Effector memory CD4-positive, alpha-beta T cell (primary cell): ENCODE results near the gene KY.

ENCODE experiments used
- DNase-seq, 3 donors: peaks; one replicate each; pipeline ENCODE4 v3.0.0-alpha.2; 2020
- H3K27ac ChIP-seq: 2 replicates; pipeline ENCODE4 v1.7.0; 2013; ENCODE audit warnings: mild to moderate bottlenecking, low read length, moderate library complexity; ENCODE audit not compliant: insufficient read depth, poor library complexity, severe bottlenecking
- H3K27me3 ChIP-seq: replicated peaks from 2 replicates; pipeline ENCODE4 v1.7.0; 2013; ENCODE audit warnings: mild to moderate bottlenecking, low read length; ENCODE audit not compliant: insufficient read depth, control insufficient read depth, poor library complexity, severe bottlenecking
- H3K36me3 ChIP-seq: 2 replicates; pipeline ENCODE4 v1.7.0; 2013; ENCODE audit warnings: mild to moderate bottlenecking, low read length, moderate library complexity; ENCODE audit not compliant: control insufficient read depth, insufficient read depth
- H3K4me1 ChIP-seq: 2 replicates; pipeline ENCODE4 v1.7.0; 2013; ENCODE audit warnings: low read length, mild to moderate bottlenecking; ENCODE audit not compliant: control insufficient read depth, insufficient read depth, poor library complexity, severe bottlenecking
- H3K4me3 ChIP-seq: 2 replicates; pipeline ENCODE4 v1.7.0; 2013; ENCODE audit warnings: low read length, low read depth, mild to moderate bottlenecking; ENCODE audit not compliant: insufficient read depth, poor library complexity, severe bottlenecking
- H3K9me3 ChIP-seq: 2 replicates; pipeline ENCODE4 v1.7.0; 2013; ENCODE audit warnings: mild to moderate bottlenecking, low read length, moderate library complexity; ENCODE audit not compliant: control insufficient read depth

Gene KY

GRCh38 chr3:134646086-134646485 lies 4.7 kb downstream of the KY start:
- no peak for DNase-seq
- H3K36me3 ChIP-seq, result no peaks in the 10 kb centered on the region
- no peaks in the 10 kb centered on the region for H3K4me1 ChIP-seq
- H3K4me3 ChIP-seq, result no peak overlapping the region
- no peak overlapping the region for H3K27ac ChIP-seq
- no peaks in the 10 kb centered on the region for H3K27me3 ChIP-seq
- H3K9me3 ChIP-seq, result no peaks in the 10 kb centered on the region

GRCh38 chr3:134645515-134645914 lies 5.3 kb downstream of the KY start:
- Histone ChIP-seq H3K4me3 (no peak overlapping the region), H3K27ac (no peak overlapping the region), H3K36me3 (no peaks in the 10 kb centered on the region), H3K9me3 (no peaks in the 10 kb centered on the region), H3K27me3 (no peaks in the 10 kb centered on the region), H3K4me1 (no peaks in the 10 kb centered on the region)
- DNase-seq, result no peak

- H3K36me3 ChIP-seq, result no peaks in the 10 kb centered on the region
- H3K9me3 ChIP-seq, result no peaks in the 10 kb centered on the region
- no peak overlapping the region for H3K4me3 ChIP-seq
- H3K27ac ChIP-seq, result no peak overlapping the region
- no peaks in the 10 kb centered on the region for H3K27me3 ChIP-seq
- no peak for DNase-seq
- H3K4me1 ChIP-seq, result no peaks in the 10 kb centered on the region
Measured at GRCh38 chr3:134644731-134645514, 5.9 kb downstream of the KY start.

DNA sequence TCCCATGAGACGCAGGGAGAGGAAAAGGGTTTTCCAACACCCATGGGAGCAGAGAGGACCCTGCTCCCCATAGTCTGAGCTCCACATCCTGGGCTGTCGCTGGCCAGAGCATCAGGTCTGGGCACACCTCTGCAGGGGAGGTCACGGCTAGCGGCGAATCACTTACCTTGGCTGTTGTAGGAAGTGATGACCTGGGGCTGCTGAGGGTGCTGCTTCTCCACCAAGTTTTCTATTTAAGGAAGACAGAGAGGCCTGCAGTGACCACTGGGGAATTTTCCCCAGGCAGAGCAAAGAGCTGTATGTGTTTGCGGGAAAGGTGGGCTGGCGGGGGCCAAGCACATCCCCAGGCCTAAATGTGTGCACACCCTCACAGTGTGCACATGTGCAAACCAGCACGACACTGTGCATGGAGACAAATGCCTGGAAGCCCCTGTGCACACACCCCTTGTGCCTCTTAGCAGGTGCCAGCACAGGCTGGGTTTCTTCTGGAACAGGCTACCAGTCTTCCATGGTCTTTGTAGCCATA lies 7.6 kb downstream of the KY start:
- DNase-seq, result no peak
- no peak overlapping the region for H3K27ac ChIP-seq
- no peak overlapping the region for H3K4me3 ChIP-seq
- H3K27me3 ChIP-seq, result no peaks in the 10 kb centered on the region
- no peaks in the 10 kb centered on the region for H3K9me3 ChIP-seq
- no peaks in the 10 kb centered on the region for H3K36me3 ChIP-seq
- no peaks in the 10 kb centered on the region for H3K4me1 ChIP-seq

GRCh38 chr3:134642445-134643149 lies 8.2 kb downstream of the KY start:
- H3K9me3 ChIP-seq, result no peaks in the 10 kb centered on the region
- no peaks in the 10 kb centered on the region for H3K27me3 ChIP-seq
- H3K27ac ChIP-seq, result no peak overlapping the region
- no peak overlapping the region for H3K4me3 ChIP-seq
- no peak for DNase-seq
- no peaks in the 10 kb centered on the region for H3K36me3 ChIP-seq
- no peaks in the 10 kb centered on the region for H3K4me1 ChIP-seq

DNA sequence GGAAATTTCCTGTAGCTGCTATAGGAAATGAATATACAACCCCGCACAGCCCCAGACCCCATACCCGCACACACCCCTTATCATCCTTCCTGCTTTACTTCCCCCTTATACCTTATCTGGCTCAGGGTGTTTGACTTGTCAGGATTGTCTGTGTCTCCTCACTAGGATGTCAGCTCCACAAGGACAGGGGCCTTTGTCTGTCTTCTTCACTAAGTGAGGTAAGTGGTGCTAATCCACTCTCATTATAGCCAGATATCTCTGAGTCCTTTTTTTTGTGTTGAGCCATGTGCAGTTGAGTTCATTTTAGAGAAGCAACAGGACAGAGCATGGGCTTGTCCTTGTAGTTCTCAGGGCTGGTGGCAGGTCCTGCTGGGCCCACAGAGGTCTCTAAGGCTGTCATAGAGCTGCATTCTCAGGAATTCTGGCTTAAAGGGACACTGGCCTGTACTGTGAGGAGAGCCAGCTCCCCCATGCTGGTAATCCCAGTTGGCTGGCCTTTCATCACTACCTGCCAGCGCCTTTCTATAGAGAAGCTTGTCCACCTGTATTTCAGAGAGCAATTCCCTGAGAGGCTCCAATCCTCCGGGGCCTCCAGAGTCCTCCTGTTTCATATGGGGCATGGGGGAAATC lies 9.0 kb downstream of the KY start:
- Histone ChIP-seq H3K27ac (no peak overlapping the region), H3K36me3 (no peaks in the 10 kb centered on the region), H3K9me3 (no peaks in the 10 kb centered on the region), H3K27me3 (no peaks in the 10 kb centered on the region), H3K4me3 (no peak overlapping the region), H3K4me1 (no peaks in the 10 kb centered on the region)
- no peak for DNase-seq

DNA sequence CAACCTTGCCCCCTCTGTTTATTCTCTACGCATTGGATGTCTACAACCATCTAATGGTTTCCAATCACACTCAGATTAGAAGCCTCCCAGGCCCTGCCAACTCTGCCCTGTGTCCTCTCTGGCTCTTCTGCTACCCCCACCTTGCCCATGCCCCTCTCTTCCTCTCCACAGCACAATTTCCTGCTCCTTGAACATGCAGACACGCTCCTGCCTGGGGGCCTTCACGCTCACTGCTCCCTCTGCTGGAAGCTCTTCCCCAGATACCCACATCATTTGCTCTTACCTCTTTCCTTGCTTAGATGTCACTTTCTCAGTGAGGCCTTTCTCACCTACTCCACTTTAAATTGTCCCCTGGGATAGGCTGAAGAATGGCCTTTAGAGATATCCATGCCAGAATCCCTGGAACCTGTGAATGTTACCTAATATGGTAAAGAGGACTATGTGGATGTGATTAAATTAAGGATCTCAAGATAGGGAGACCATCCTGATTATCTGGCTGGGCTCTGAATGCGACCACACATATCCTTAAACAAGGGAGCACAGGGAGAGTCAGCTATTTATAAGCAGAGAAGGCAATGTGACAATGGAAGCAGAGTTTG lies 9.9 kb downstream of the KY start:
- H3K27me3 ChIP-seq, result no peaks in the 10 kb centered on the region
- H3K9me3 ChIP-seq, result no peaks in the 10 kb centered on the region
- H3K4me1 ChIP-seq, result no peaks in the 10 kb centered on the region
- H3K4me3 ChIP-seq, result no peak overlapping the region
- H3K27ac ChIP-seq, result no peak overlapping the region
- no peaks in the 10 kb centered on the region for H3K36me3 ChIP-seq
- no peak for DNase-seq

DNA sequence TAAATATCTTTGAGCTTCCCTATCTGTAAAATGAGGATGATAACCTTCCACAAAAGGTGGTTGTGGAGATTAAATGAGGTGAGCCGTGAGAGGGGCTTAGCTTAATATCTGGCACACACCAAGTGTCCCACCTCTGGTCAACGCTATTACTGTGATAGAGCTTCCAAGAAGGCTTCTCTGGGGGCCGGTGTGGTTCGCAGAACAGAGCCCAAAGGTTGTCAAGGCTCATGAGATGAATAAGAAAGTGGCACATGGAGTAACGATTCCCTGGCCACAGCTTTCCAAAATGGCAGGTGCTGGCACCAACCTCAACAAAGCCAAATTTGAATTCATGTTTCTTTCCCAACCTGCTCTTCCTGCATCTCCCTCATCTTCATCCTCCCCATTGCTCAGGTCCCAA lies 10.4 kb downstream of the KY start:
- Histone ChIP-seq H3K36me3 (no peaks in the 10 kb centered on the region), H3K4me3 (no peak overlapping the region), H3K27ac (no peak overlapping the region), H3K27me3 (no peaks in the 10 kb centered on the region), H3K9me3 (no peaks in the 10 kb centered on the region), H3K4me1 (no peaks in the 10 kb centered on the region)
- DNase-seq, result no peak

DNA sequence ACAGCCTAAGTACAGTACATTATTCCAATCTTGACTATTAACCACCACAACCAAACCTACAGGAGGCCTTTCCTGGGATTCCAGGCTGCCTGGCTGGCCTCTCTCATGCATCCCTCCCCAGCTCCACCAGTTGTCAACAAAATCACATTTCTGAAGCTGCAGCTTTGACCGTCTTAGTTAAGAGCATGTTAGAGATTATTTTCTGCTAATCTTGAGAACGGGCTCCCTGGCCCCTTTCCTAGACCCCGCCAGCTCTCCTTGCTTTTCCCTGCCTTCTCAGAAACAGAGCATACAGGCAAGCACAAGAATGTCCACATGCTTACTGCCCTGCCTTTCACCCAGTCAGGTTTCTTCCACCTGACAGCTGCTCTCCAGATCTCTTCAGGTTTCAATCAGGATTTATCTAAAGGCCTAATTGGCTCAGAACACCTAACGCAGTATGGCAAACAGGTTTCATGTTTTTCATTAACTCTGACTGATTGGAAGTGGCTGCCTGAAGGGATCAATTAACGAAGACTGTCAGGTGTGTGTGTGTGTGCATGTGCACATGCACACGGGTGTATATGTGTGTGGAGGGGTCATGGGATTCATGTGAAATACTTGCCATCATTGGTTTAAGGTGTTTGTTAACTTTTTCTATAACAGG lies 12.3 kb downstream of the KY start:
- Histone ChIP-seq H3K9me3 (no peaks in the 10 kb centered on the region), H3K27me3 (peaks cover 3% of the 10 kb centered on the region), H3K4me1 (no peaks in the 10 kb centered on the region), H3K36me3 (no peaks in the 10 kb centered on the region), H3K4me3 (no peak overlapping the region), H3K27ac (no peak overlapping the region)
- no peak for DNase-seq
